HS-5 (cell line): ENCODE data around the gene AGMO.
"Not testable (repeated sequence)": the region's sequence is repeated elsewhere in the genome, so short reads cannot be mapped to it uniquely, and the experiment has no call there.

Experiments used
- DNase-seq: peaks from one replicate; pipeline ENCODE4 v3.0.0-alpha.2; 2012; ENCODE audit warnings: low read depth

AGMO gene

GRCh38 chr7:15559416-15559928, 2.3 kb downstream of the AGMO start:
- DNase-seq: no peak

GRCh38 chr7:15558756-15559155, 3.1 kb downstream of the AGMO start:
- DNase-seq: no peak

- DNase-seq: no peak
These were observed 4.1 kb downstream of the AGMO start for GRCh38 chr7:15557686-15558085.

DNA sequence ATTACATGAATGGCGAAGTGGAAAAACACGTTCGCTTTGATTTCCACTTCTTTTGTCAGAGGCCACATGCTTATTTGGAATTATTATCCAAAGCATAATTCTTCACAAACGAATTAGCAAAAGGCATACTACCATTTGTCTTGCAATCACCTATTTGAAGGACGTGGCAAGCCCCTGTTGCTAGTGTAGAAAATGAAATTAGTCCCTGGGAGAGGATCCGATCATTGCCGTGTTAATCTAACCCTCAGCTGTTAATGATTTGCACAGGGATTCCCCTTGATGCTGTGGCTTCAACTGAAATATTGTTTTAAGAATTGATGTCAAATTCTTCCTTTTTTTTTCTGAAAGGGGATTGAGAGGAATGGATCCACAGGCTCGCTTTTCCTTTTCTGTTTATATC, 4.6 kb downstream of the AGMO start:
- no peak for DNase-seq

- DNase-seq: no peak
These were observed 5.3 kb downstream of the AGMO start for GRCh38 chr7:15556339-15557105.

DNA sequence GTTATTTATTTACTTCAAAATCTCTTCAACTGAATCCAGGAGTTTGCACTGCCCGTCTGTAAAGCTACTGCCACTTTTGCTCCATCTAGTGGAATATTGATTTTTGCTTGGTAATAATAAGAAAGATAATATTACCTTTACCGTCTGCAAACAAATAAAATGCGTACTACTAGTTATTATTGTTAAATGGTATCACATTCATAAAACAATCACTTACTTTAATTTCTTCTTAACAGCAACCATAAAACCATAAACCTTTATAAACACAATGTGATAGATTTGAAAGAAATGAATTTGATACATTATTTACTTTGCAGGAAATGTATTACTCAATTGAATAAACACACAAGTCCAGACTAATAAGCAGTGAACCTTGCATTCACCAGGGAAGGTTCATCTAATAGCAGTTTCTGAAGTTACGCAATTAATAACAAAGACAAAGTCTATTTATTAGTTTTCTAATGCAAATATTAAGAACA, 6.4 kb downstream of the AGMO start:
- no peak for DNase-seq

- no peak for DNase-seq
These were observed 7.1 kb downstream of the AGMO start for GRCh38 chr7:15554744-15555143.

DNA sequence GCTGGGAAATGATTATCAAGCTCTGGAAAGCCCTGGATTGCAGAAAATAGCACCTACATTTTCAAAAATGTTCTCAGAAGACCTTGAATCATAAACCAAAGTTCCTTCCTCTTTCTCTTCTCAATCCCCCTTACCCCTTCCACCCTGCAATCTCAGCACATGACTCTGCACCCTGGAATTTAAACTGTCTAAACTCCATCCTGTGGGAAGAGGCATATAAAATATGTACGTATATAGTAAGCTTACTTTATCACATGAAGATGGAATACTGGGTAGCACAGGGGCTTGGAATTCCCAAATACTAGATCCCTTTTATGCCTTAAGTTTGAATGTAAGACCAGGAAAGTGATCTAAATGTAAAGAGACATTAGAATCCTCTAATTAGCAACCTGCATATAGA, 7.7 kb downstream of the AGMO start:
- DNase-seq: peak; percentile 40

- DNase-seq: not testable (repeated sequence)
These were observed 14.5 kb downstream of the AGMO start for GRCh38 chr7:15547320-15547719.

- DNase-seq: no peak
These were observed 15.5 kb downstream of the AGMO start for GRCh38 chr7:15546272-15546792.

- DNase-seq: no peak
These were observed 17.8 kb downstream of the AGMO start for GRCh38 chr7:15544050-15544449.

GRCh38 chr7:15543256-15543655, 18.6 kb downstream of the AGMO start:
- DNase-seq: no peak

- DNase-seq: no peak
These were observed 34.2 kb downstream of the AGMO start for GRCh38 chr7:15527648-15528047.

DNA sequence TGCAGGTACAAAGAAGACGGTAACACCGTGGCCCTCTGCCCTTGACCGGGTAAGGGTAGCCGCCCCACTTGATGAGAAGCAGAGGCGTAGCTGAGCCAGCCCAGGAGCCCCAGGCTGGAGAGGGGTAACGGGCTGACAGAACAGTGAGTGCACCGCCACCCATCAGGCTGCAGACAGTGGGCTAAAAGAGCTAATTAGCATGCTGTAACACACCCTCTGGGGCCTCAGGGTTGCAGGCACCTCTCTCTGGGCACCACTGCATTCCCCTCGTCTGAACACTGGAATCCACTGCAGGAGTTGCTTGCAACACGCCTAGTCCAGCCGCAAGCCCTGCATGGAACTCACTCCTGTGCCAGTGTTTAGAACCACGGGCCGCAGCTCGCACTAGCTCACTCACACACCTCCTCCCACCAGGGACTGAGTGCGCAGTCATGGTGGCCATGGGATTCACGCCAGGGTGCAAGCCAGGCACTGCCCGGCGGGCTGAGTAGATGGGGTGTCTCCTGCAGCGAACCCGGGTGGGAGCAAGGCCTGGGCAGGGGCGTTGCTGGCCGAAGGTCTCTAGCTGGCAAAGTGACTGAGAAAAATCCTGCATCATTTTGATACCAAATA, 36.1 kb downstream of the AGMO start:
- DNase-seq: no peak

GRCh38 chr7:15524077-15524476, 37.7 kb downstream of the AGMO start:
- no peak for DNase-seq

DNA sequence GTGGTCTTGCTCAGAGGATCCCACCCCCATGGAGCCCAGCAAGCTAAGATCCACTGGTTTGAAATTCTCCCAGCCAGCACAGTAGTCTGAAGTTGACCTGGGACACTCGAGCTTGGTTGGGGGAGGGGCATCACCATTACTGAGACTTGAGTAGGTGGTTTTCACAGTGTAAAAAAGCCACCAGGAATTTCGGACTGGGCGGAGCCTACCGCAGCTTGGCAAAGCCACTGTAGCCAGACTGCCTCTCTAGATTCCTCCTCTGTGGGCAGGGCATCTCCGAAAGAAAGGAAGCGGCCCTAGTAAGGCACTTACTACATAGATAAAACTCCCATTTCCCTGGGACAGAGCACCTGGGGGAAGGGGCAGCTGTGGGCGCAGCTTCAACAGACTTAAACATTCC, 44.0 kb downstream of the AGMO start:
- DNase-seq: not testable (repeated sequence)

- DNase-seq: no peak
These were observed 46.6 kb downstream of the AGMO start for GRCh38 chr7:15515252-15515651.

GRCh38 chr7:15508258-15508657, 53.6 kb downstream of the AGMO start:
- DNase-seq: no peak

GRCh38 chr7:15507708-15508107, 54.1 kb downstream of the AGMO start:
- DNase-seq: no peak

- no peak for DNase-seq
These were observed 54.6 kb downstream of the AGMO start for GRCh38 chr7:15507171-15507570.

- DNase-seq: no peak
These were observed 56.1 kb downstream of the AGMO start for GRCh38 chr7:15505761-15506160.

GRCh38 chr7:15504351-15504750, 57.5 kb downstream of the AGMO start:
- DNase-seq: no peak

- DNase-seq: no peak
These were observed 58.1 kb downstream of the AGMO start for GRCh38 chr7:15503603-15504290.
